Left renal pelvis (tissue), 4 donors: ENCODE results near the gene HSPA8. TPM values are rescaled to one million over a fixed set of nuclear protein-coding genes. Genes with fewer than 3 reads are reported as not detected.
A peak's percentile ranks its signal among the peaks of the same experiment; 100 is the strongest.
"Not testable (repeated sequence)": the region's sequence is repeated elsewhere in the genome, so short reads cannot be mapped to it uniquely, and the experiment has no call there.

ENCODE experiments used
- DNase-seq, 4 donors: peaks; one replicate each; pipeline ENCODE4 v3.0.0-alpha.2; 2013; ENCODE audit warnings: low read depth in 4 of 4, low spot score in 3 of 4
- polyA plus RNA-seq, 4 donors: library from polyadenylated mRNA; unstranded; fragments of 120-200 nt; gene quantifications; one replicate each; pipeline ENCODE4 v1.2.1, GENCODE V29; 2013; ENCODE audit not compliant: insufficient read length in 4 of 4

Gene HSPA8
- polyA plus RNA-seq, 4 donors: 843 to 1,456 (median 1,313) TPM

DNA sequence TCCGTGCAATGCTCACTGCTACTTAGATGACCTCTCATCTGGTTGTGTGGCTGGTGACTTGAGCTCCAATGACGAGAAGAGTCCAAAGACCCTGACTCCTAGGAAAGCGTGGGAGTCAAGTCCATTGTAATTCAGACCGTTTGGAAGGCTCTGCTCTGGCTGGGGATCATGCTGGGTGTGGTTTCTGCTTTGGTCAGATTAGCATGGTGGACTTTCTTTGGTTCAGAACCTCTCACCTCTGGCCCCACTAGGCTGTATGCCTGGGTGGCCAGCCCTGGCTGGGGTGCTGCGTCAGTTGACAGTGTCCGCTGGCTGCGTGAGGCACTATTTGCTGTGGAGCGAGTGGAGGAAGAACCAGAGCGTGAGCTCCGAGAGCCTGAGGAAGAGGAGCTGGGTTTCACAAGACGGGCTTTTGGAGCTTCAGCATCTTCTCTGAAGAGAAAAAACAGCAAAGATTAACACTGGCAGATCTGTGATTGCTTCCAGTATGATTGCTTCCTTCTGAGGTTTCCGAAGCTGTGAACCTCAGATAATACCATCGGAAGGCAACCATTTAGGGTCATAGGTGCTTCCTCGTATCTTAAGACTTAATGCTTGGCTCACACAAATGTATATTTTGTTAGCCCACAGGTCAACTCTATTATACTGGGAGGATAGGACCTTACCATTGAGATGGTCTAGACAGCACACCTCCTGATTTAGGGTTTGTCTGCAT is 11.6 kb upstream of the HSPA8 start:
- no peak for DNase-seq

DNA sequence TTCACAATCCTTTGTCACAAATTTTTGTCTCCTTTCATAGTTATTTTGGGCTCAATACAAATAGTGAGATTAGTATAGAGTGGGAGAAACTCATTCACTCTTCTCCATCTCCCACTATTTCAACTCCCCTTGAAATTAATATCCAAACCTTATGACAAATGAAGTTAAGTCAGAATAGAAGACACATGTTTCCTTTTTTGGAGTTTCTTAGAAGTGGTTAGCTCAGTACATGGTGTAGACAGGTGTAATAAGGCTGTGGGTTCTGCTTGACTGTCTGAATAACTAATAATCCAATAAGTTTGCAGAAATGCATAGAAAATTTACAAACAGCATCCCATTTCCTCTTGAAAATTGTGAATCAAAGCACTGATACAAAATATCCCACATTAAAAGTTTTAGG is 10.8 kb upstream of the HSPA8 start:
- DNase-seq: no peak

DNA sequence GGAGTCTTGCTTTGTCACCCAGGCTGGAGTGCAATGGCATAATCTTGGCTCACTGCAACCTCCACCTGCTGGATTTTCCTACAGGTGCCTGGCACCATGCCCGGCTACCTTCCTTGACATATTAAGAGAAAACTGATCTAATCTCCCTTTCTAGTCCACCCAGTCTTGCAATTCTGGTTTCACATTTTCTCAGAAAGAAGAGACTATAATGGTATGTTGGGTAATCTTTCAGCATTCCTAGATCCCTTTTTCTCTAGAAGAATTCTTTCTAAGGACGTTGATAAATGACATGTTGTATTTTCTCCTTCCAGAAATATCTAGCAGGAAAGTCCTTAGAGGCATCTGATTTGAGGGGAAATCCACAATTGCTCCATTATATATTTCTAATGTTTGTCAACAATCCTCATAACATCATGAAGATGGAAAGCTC is 10.4 kb upstream of the HSPA8 start:
- DNase-seq: no peak

DNA sequence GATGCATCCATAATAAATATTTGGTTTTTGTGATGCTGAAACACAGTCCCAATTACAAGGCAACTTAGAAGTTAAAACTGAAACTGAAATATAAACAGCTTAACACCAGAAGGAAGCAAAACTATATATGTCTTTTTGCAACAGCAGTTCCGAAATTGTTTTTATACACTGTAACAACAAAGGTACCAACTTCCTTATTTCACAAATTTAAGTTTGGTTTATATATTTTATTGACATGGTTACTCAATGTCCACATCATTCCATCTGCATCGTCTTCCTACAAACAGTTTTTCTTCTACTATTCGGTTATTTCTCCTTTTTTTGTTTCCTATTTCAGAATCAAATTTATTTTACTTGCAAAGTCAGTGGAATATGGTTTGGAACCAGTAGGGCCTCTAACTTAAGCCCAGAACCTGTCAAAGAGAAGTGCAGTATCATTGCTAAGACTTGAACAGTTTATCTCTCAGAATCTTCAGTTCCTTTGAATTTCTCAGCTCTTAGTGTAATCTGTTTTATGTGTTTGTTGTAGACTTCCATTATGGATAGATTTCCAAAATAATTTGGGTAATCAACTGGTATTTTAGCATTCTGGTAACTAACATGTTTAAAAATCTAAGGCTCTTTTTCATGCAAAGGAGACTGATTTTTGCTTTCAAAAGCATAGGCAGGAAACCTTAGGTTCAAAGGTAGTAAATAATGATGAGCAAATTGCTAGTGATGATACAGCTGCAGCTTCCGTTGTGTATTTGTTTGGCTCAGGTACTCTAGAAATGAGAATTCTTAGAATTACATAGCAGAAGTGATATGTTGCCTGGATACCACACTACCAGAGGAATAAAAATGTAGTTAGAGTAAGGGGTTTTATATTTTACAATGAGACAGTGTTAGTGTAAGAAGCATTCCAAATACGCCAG is 8.2 kb upstream of the HSPA8 start:
- no peak for DNase-seq

DNA sequence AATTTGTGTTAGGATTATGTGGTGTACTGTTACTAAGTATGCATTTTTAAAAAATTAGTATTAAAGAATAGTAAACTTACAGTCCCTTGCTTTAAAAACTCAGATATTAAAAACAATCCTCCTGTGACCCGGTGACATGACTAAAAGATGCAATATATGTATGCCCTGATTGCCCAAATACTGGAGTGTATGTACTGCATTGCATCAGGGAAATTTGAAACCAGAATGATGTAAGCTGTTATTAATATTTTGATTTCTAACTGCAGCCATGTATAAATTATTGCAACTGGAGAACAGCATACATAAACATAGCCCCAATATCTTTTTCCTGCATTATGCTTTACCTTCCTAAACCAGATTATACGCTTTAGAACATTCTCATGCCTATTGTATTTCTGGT is 3.7 kb upstream of the HSPA8 start:
- no peak for DNase-seq

DNA sequence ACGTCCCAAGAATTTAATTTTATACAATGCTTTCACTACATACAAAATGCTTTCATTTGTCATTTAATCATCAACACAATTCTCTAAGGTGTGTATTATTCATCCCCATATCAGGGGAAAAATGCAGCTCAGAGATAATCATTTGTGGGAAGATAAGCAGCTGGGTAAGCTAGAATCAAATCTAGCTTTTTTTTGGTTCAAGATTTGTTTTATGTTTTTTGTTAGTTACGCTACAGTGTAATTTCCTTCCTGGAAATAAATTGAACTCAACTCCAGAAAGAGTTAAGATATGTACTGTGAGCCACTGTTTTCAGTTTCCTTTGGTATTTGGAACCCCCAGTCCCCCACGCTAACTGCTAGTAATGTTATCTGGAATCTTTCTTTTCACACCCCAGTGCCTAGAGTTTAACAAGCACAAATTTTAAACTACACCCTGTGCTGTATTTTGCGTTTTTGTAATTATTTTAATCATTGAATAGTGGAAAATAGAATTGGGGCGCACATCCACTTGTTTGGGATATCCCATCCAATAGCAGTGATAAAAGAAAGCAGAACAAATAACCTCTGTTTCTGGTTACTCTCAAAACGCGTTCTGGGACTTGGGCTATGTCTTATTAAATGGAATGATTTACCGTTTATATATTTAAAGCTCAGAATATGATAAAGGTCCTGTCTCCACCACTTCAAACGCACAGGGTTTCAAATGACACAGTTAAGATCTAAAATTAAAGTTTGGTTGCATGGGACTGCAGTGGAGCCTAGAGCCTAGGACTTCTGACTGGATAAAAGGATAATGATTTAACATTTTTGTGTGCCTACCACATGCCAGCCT is 2.1 kb upstream of the HSPA8 start:
- no peak for DNase-seq

DNA sequence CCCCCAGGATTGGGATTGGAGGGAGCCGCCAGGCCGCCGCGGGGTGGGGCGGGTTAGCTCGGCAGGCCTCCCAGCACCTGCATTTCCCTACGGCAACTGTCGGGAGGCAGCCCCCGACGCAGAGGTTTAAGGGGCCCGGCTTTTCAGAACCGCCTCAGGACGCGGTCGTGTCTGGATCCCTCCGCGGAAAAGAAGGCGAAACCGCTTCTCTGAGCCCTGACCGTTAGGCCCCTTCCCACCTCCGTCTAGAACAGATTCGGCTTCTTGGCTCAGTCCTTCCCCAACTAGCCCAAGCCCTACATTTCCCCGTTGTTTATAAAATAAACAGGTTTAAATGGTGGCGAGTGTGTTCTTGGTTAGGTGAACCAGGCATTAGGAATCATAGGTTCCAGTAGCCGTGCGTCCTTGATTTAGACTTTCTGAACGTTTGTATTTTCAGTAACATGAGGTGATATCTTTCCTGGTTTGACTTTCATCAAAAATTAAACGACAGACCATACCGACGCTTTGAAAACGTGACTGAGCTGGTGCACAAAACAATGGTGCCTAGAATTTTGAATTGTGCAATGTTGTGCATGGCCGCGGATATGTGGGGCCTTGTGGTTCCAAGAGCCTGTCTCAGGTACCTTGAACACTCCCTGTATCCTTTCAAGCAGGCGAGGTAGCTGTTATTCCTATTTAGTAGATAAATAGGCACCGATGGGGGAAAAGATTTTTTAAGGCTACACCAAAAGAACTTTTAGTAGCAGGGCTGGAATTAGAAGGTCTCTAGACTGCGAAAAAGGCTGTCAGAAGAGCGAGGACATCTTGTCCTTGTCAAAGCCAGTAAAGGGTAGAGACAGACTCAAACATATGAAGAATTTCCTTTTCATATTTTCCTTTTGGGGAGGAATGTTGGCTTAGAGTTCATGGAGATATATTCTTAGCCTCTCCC is 1.2 kb upstream of the HSPA8 start:
- DNase-seq: peak in 1 of 4 donors; percentile 42

DNA sequence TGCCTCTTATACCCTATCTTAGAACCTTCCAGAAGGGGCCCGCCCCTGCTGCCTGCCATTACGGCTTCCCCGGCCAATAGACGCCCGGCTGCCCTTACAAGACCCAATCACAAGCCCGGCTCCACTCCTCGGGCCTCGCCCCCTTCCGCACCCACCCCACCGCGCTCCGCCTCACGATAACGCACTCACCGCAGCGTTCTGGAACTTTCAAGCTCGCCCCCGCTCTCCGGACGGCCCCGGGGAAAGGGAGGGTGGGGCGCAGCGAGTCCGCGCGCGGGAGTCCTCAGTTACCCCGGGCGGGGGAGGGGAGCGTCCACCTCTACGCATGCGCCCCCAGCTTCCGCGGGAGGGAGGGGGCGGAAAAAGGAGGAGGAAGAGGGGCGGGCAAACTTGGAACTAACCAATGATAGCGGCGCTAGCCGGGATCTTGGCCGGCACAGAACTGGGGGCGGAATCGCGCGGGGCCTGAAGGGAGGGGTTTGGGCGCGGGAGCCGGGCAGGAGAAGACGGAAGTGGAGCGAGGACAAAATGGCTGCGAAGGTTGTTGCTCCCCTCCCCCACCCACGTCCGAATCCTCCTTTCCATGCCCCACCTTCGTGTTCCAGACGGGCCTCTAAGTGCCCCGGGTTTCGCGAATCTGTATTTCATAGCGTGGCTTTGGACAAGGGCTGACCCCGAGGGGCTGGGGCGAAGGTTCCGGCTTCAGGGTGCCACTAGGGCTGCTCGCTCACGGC is 389 bp upstream of the HSPA8 start:
- peak; percentile 96 to 98 (median 98) for DNase-seq

DNA sequence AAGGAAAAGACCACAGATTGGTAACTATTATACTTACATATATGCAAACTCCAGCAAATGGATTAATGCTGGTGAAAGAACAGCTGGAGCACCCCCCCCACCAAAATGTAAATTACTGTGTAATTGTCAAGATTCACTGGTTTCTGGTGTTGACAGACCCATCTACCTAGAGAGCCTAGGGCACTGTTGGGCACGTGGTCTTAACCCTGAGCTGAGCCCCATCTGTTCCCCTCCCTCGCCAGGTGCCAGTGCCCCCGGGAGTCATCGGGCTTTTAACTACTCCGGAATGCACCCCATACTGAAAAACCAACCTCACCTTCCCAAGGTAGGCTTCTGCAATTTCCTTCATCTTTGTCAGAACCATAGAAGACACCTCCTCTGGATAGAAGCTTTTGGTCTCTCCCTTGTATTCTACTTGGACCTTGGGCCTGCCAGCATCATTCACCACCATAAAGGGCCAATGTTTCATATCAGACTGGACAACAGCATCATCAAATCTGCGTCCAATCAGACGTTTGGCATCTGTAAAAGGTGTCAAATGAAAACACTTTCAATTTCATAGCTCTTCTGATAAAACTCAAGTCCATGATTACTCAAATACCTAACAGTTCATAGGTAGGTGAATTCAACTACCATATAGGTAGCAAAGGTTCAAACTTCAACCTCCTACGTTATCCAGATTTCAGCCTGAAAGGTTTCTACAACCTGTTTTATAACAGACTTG is 1.5 kb downstream of the HSPA8 start:
- DNase-seq: no peak

DNA sequence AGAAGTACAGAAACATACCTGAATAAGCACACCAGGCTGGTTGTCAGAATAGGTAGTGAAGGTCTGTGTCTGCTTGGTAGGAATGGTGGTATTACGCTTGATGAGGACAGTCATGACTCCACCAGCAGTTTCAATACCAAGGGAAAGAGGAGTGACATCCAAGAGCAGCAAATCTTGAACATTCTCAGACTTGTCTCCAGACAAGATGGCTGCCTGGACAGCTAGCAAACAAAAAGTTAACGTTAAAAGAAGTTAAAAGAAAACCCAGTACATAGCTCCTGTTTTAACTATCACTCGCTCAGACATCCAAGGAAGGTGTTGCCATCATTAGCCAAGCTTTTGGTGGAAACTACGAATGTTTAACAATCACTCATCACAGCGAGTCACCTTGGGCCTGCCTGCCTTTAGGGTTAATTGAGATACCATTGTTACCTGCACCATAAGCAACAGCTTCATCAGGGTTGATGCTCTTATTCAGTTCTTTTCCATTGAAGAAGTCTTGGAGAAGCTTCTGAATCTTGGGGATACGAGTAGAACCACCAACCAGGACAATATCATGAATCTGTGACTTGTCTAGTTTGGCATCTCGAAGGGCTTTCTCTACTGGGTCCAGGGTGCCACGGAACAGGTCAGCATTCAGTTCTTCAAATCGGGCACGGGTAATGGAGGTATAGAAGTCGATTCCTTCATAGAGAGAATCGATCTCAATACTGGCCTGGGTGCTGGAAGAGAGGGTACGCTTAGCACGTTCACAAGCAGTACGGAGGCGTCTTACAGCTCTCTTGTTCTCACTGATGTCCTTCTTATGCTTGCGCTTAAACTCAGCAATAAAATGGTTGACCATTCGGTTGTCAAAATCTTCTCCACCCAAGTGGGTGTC is 2.7 kb downstream of the HSPA8 start:
- not testable (repeated sequence) for DNase-seq

DNA sequence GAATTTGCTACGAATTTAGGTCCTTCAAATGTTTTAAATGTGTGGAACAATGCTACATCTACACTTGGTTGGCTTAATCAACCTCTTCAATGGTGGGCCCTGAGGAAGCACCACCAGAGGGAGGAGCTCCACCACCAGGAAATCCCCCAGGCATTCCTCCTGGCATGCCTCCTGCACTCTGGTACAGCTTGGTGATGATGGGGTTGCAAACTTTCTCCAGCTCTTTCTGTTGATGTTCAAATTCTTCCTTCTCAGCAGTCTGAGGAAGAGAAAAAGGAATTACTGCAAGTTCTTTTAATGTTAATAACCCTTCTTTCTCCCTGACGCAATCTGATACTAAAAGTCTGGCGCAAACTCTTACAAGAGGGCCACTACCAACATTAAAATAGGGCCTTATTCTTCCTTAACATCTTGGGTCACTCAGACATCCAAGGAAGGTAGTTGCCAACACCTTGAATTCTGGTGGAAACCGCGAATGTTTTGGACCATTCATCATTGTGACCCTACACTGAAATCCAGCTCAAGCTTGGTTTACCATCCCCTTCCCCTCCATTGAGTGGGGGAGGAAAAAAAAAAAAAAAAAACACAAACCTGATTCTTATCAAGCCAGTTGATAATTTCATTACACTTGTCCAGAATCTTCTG is 4.2 kb downstream of the HSPA8 start:
- no peak for DNase-seq

DNA sequence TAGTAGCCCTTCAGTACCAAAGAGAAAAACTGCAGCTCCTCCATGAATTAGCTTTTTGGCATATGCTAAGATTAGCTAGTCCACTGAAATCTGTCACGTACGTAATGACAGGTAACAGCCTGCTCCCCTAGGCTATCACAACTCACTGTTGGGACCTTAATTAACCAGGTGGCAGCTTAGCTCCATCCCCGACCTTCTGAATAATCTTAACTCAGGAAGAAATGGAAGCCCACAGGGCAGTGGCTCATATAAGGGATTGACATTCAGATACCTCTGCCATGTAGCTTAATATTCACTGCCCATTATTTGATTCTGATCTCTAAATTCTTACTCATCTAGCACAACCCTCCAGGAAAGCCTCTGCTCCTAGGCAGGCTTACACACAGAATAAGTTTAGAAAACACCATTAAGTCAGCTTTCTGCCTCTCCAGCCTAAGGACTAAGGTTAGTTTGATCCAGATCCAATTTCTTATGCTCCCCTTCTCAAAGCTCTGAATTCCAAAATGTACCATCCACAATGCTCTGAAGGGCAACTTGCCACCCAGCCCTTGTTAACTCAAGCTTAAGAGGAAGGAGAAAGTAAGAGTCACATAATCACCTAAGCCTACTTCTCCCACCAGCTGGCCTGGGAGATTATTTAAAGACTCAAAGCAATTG is 5.0 kb downstream of the HSPA8 start:
- DNase-seq: no peak

DNA sequence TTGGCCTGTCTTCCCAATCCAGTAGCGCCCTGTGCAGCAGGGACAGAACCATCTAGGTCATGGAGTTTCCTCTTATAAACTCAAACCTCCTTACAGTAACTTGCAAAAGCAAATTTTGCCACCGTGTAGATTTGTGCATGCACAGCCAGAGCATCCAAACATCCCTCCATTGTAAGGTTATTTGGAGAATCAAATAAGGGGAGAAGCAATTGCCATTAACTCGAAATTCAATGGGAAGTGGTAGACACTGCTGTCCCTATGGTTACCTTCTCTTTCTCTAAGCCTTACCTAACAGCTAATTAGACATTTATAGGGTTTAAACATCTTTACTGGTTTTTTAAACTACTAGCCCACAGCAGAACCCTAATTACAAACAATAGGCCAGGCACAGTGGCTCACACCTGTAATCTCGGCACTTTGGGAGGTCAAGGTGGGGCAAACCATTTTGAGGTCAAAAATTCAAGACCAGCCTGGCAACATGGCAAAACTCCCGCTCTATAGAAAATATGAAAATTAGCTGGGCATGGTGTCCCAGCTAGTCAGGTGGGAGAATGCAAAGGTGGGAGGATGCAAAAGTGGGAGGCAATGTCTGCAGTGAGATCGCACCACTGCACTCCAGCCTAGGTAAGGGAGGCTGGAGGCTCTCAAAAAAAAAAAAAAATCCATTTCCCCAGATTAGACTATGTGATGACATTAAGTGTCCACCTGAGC is 6.6 kb downstream of the HSPA8 start:
- DNase-seq: no peak

DNA sequence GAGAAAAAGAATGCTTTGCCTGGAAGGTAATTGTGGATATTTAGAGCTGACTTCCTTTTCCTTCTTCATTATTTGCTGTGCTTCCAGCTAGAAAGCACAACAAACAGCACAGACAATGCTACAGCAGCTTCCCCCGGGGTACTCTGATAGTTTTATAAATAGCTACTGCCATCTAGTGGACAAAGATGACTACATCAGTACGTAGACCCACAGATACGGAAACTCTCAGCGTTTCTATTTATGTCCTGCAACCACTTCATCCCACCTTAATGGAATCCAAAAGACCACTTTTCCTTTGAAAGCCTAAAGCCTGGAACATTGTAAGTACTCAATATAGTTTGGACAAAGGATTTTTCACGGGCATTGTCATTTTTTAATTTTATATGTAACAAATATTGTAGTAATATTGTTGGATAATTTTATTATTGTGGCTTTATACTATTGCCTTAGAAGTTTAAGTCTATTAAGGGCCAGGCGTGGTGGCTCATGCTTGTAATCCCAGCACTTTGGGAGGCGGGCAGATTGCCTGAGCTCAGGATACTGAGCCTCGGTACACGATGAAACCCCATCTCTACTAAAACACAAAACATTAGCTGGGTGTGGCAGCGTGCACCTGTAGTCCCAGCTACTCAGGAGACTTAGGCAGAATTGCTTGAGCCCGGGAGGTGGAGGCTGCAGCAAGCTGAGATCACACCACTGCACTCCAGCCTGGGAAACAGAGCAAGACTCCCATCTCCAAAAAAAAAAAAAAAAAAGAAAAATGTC is 7.5 kb downstream of the HSPA8 start:
- peak in 2 of 4 donors; percentile 52 for DNase-seq
